Mucosa of rectum (tissue), 2 donors: ENCODE results near the gene PHLPP1.

Source experiments
- H3K27ac ChIP-seq, 2 donors: one replicate each; pipeline ENCODE4 v1.7.0; 2013; ENCODE audit warnings: inconsistent platforms in 2 of 2, low read depth in 2 of 2, low read length in 2 of 2
- H3K27me3 ChIP-seq, 2 donors: one replicate each; pipeline ENCODE4 v1.7.0; 2013; ENCODE audit warnings: low read length in 2 of 2; ENCODE audit not compliant: control insufficient read depth in 2 of 2, insufficient read depth in 2 of 2
- H3K36me3 ChIP-seq, 2 donors: one replicate each; pipeline ENCODE4 v1.7.0; 2013; ENCODE audit warnings: low read length in 2 of 2; ENCODE audit not compliant: control insufficient read depth in 2 of 2, insufficient read depth in 2 of 2
- H3K4me1 ChIP-seq, 2 donors: one replicate each; pipeline ENCODE4 v1.7.0; 2013; ENCODE audit warnings: low read length in 2 of 2, mild to moderate bottlenecking in 1 of 2; ENCODE audit not compliant: control insufficient read depth in 2 of 2, insufficient read depth in 2 of 2
- H3K4me3 ChIP-seq, 2 donors: one replicate each; pipeline ENCODE4 v1.7.0; 2013; ENCODE audit warnings: low read length in 2 of 2
- H3K9ac ChIP-seq, 2 donors: one replicate each; pipeline ENCODE4 v1.7.0; 2013; ENCODE audit warnings: low read length in 2 of 2, low read depth in 1 of 2, mild to moderate bottlenecking in 1 of 2
- H3K9me3 ChIP-seq, 2 donors: one replicate each; pipeline ENCODE4 v1.7.0; 2013; ENCODE audit warnings: low read length in 2 of 2; ENCODE audit not compliant: control insufficient read depth in 2 of 2
- donor health status: healthy.
- donor health status: Normal muscosa, but diverticular disease.

Gene PHLPP1

GRCh38 chr18:62814132-62814759 lies 98.9 kb downstream of the PHLPP1 start:
- Histone ChIP-seq H3K27ac (no peak overlapping the region), H3K4me1 (peaks cover 0 to 20% of the 10 kb centered on the region in 2 donors), H3K9ac (no peak overlapping the region)

GRCh38 chr18:62825382-62825781 lies 110.0 kb downstream of the PHLPP1 start:
- Histone ChIP-seq H3K9ac (no peak overlapping the region), H3K4me3 (no peak overlapping the region), H3K9me3 (no peaks in the 10 kb centered on the region), H3K36me3 (peaks cover under 1 to 3% of the 10 kb centered on the region in 2 donors), H3K27ac (no peak overlapping the region), H3K27me3 (no peaks in the 10 kb centered on the region), H3K4me1 (peaks cover 4 to 5% of the 10 kb centered on the region in 2 donors)

More at GRCh38 chr18:62814132-62814759, 98.9 kb downstream of the PHLPP1 start:
- Histone ChIP-seq H3K9me3 (no peaks in the 10 kb centered on the region), H3K27me3 (no peaks in the 10 kb centered on the region), H3K4me3 (no peak overlapping the region), H3K36me3 (no peaks in the 10 kb centered on the region)

GRCh38 chr18:62827397-62827796 lies 112.1 kb downstream of the PHLPP1 start:
- Histone ChIP-seq H3K9me3 (no peaks in the 10 kb centered on the region), H3K27ac (no peak overlapping the region), H3K27me3 (no peaks in the 10 kb centered on the region), H3K4me3 (no peak overlapping the region), H3K36me3 (peaks cover 3 to 5% of the 10 kb centered on the region in 2 donors), H3K4me1 (peaks cover 4 to 5% of the 10 kb centered on the region in 2 donors), H3K9ac (no peak overlapping the region)

GRCh38 chr18:62828091-62828640 lies 112.8 kb downstream of the PHLPP1 start:
- no peaks in the 10 kb centered on the region for H3K27me3 ChIP-seq
- H3K9me3 ChIP-seq: no peaks in the 10 kb centered on the region
- no peak overlapping the region for H3K27ac ChIP-seq
- H3K4me3 ChIP-seq: no peak overlapping the region
- H3K4me1 ChIP-seq: peaks cover 4 to 5% of the 10 kb centered on the region in 2 donors
- H3K36me3 ChIP-seq: peaks cover 3 to 5% of the 10 kb centered on the region in 2 donors
- no peak overlapping the region for H3K9ac ChIP-seq

GRCh38 chr18:62828852-62829251 lies 113.5 kb downstream of the PHLPP1 start:
- no peaks in the 10 kb centered on the region for H3K27me3 ChIP-seq
- peaks cover 4 to 5% of the 10 kb centered on the region in 2 donors for H3K4me1 ChIP-seq
- peaks cover 3 to 5% of the 10 kb centered on the region in 2 donors for H3K36me3 ChIP-seq
- H3K4me3 ChIP-seq: no peak overlapping the region
- no peak overlapping the region for H3K9ac ChIP-seq
- no peaks in the 10 kb centered on the region for H3K9me3 ChIP-seq
- no peak overlapping the region for H3K27ac ChIP-seq

- Histone ChIP-seq H3K9me3 (no peaks in the 10 kb centered on the region), H3K27ac (no peak overlapping the region)
These were observed 114.6 kb downstream of the PHLPP1 start for GRCh38 chr18:62829936-62830335.

GRCh38 chr18:62832282-62832681 lies 116.9 kb downstream of the PHLPP1 start:
- H3K36me3 ChIP-seq: peaks cover 3 to 5% of the 10 kb centered on the region in 2 donors
- no peaks in the 10 kb centered on the region for H3K27me3 ChIP-seq
- H3K9ac ChIP-seq: no peak overlapping the region
- no peak overlapping the region for H3K27ac ChIP-seq
- H3K4me3 ChIP-seq: no peak overlapping the region
- H3K9me3 ChIP-seq: no peaks in the 10 kb centered on the region
- peaks cover 4% of the 10 kb centered on the region in 2 donors for H3K4me1 ChIP-seq

More at GRCh38 chr18:62829936-62830335, 114.6 kb downstream of the PHLPP1 start:
- Histone ChIP-seq H3K4me3 (no peak overlapping the region), H3K9ac (no peak overlapping the region), H3K27me3 (no peaks in the 10 kb centered on the region), H3K4me1 (peaks cover 4 to 5% of the 10 kb centered on the region in 2 donors), H3K36me3 (peaks cover 3 to 5% of the 10 kb centered on the region in 2 donors)

GRCh38 chr18:62833494-62833893 lies 118.2 kb downstream of the PHLPP1 start:
- no peaks in the 10 kb centered on the region for H3K9me3 ChIP-seq
- peaks cover 3 to 5% of the 10 kb centered on the region in 2 donors for H3K36me3 ChIP-seq
- no peaks in the 10 kb centered on the region for H3K27me3 ChIP-seq
- no peak overlapping the region for H3K27ac ChIP-seq
- H3K4me1 ChIP-seq: peaks cover 0 to under 1% of the 10 kb centered on the region in 2 donors
- H3K4me3 ChIP-seq: no peak overlapping the region
- H3K9ac ChIP-seq: no peak overlapping the region

GRCh38 chr18:62834715-62835114 lies 119.4 kb downstream of the PHLPP1 start:
- H3K4me1 ChIP-seq: no peaks in the 10 kb centered on the region
- H3K27me3 ChIP-seq: no peaks in the 10 kb centered on the region
- H3K27ac ChIP-seq: no peak overlapping the region
- peaks cover 3 to 5% of the 10 kb centered on the region in 2 donors for H3K36me3 ChIP-seq
- H3K4me3 ChIP-seq: no peak overlapping the region
- no peak overlapping the region for H3K9ac ChIP-seq
- H3K9me3 ChIP-seq: no peaks in the 10 kb centered on the region

- Histone ChIP-seq H3K27ac (no peak overlapping the region), H3K9ac (no peak overlapping the region), H3K4me3 (no peak overlapping the region), H3K36me3 (no peaks in the 10 kb centered on the region), H3K9me3 (no peaks in the 10 kb centered on the region), H3K4me1 (no peaks in the 10 kb centered on the region), H3K27me3 (no peaks in the 10 kb centered on the region)
These were observed 121.7 kb downstream of the PHLPP1 start for GRCh38 chr18:62837011-62837410.
